A673 (cell line): ENCODE data around the gene LY6G5B. TPM values are rescaled to one million over a fixed set of nuclear protein-coding genes. Genes with fewer than 3 reads are reported as not detected.

Experiments used
- BruUV-seq: library from RNA; stranded (reverse); fragments of 400-500 nt; replicated peaks from 2 replicates; lab custom pipeline; 2021; lab: Mats Ljungman, UMichigan
- CTCF ChIA-PET: fragments of 300-600 bp; sonication (Branson Sonifier 250); formaldehyde crosslinking; loops from one replicate; lab custom pipeline; 2022; ENCODE audit warnings: antibody characterized with exemption; lab: Charles Lee
- POLR2A ChIA-PET: fragments of 300-600 bp; sonication (Branson Sonifier 250); formaldehyde crosslinking; loops from one replicate; lab custom pipeline; 2022; ENCODE audit warnings: antibody characterized with exemption; ENCODE audit not compliant: low non-redundant PET; lab: Charles Lee
- DNase-seq: peaks from one replicate; pipeline ENCODE4 v3.0.0-alpha.2; 2015; ENCODE audit warnings: low spot score
- H3K27ac ChIP-seq: fragments of 200-600 bp; sonication (generic); 2 replicates; pipeline ENCODE4 v1.5.1; 2016; ENCODE audit warnings: mixed run types, low read depth, mild to moderate bottlenecking, mixed read lengths, antibody characterized with exemption, low read length; ENCODE audit not compliant: poor library complexity, severe bottlenecking
- H3K27me3 ChIP-seq: fragments of 200-600 bp; sonication (generic); replicated peaks from 2 replicates; pipeline ENCODE4 v1.6.1; 2017; ENCODE audit warnings: mixed run types, low read depth, mild to moderate bottlenecking, mixed read lengths, antibody characterized with exemption, low read length; ENCODE audit not compliant: insufficient read depth, poor library complexity
- H3K36me3 ChIP-seq: fragments of 200-600 bp; sonication (generic); 2 replicates; pipeline ENCODE4 v1.6.1; 2016; ENCODE audit warnings: mixed run types, mild to moderate bottlenecking, mixed read lengths, antibody characterized with exemption, low read length; ENCODE audit not compliant: insufficient read depth, poor library complexity, severe bottlenecking
- H3K4me1 ChIP-seq: fragments of 200-600 bp; sonication (generic); 2 replicates; pipeline ENCODE4 v1.6.1; 2017; ENCODE audit warnings: mixed run types, mild to moderate bottlenecking, mixed read lengths, antibody characterized with exemption, low read length; ENCODE audit not compliant: insufficient read depth, poor library complexity, severe bottlenecking
- H3K4me3 ChIP-seq: fragments of 200-600 bp; sonication (generic); 2 replicates; pipeline ENCODE4 v1.5.1; 2016; ENCODE audit warnings: low read depth, mixed run types, mild to moderate bottlenecking, mixed read lengths, low read length; ENCODE audit not compliant: poor library complexity, severe bottlenecking
- H3K9me3 ChIP-seq: fragments of 200-600 bp; sonication (generic); 2 replicates; pipeline ENCODE4 v1.6.1; 2016; ENCODE audit warnings: mixed run types, low read depth, mild to moderate bottlenecking, mixed read lengths, antibody characterized with exemption, low read length; ENCODE audit not compliant: poor library complexity, severe bottlenecking
- CTCF ChIP-seq: fragments of 300-800, 200-600 bp; sonication (generic); conservative IDR thresholded peaks from 2 replicates; pipeline ENCODE4 v1.5.1; 2017; ENCODE audit warnings: low read depth, mild to moderate bottlenecking, antibody characterized with exemption, low read length, moderate library complexity, mixed read lengths
- EZH2 ChIP-seq: fragments of 200-600 bp; sonication (generic); IDR thresholded peaks from 2 replicates; pipeline ENCODE4 v1.6.1; 2017; ENCODE audit warnings: borderline replicate concordance, low read depth, mild to moderate bottlenecking, mixed read lengths, antibody characterized with exemption, low read length; ENCODE audit not compliant: poor library complexity, severe bottlenecking
- intact Hi-C: fragments of 100-400 bp; cut with micrococcal nuclease; formaldehyde crosslinking; loops from one replicate; pipeline ENCODE4 v1.10.0; 2022; ENCODE audit not compliant: unreplicated experiment
- total RNA-seq: library from RNA; stranded (reverse); gene quantifications from 2 replicates; pipeline ENCODE4 v1.2.3, GENCODE V29; 2021

Gene LY6G5B
- total RNA-seq, 1 experiment from 2014 or later = 18.9 TPM

GRCh38 chr6:31689249-31690110 is 19.7 kb downstream of the LY6G5B start:
- BruUV-seq = no TSS peak
- Histone ChIP-seq H3K4me3 (no peak overlapping the region), H3K27me3 (no peaks in the 10 kb centered on the region), H3K4me1 (no peaks in the 10 kb centered on the region), H3K27ac (no peak overlapping the region), H3K36me3 (peaks cover 23% of the 10 kb centered on the region), H3K9me3 (no peaks in the 10 kb centered on the region)
- no peak for DNase-seq
- TF ChIP-seq CTCF (peak; percentile 58), EZH2 (no peak)
- intact Hi-C loops = loop anchor here (10.0 kb wide), 1 partner anchor 265 kb away; the partner anchor contains the start of genes NELFE and SKIC2
- CTCF ChIA-PET = no interaction called here
- POLR2A ChIA-PET = no interaction called here

- POLR2A ChIA-PET = no interaction called here
Measured at GRCh38 chr6:31690231-31691077, 20.7 kb downstream of the LY6G5B start.

More at GRCh38 chr6:31690231-31691077, 20.7 kb downstream of the LY6G5B start:
- Histone ChIP-seq H3K27ac (no peak overlapping the region), H3K27me3 (no peaks in the 10 kb centered on the region), H3K4me1 (no peaks in the 10 kb centered on the region), H3K4me3 (no peak overlapping the region), H3K36me3 (peaks cover 30% of the 10 kb centered on the region), H3K9me3 (no peaks in the 10 kb centered on the region)
- TF ChIP-seq EZH2 = no peak
- TF ChIP-seq CTCF = no peak
- CTCF ChIA-PET = interaction anchor here (0.6 kb wide), 1 partner anchor 39 kb away, joined by 3 read pairs; no protein-coding TSS in a partner anchor
- intact Hi-C loops = no loop called here
- DNase-seq = no peak
- BruUV-seq = no TSS peak
